Karpas-422 (cell line): ENCODE results near the gene ZBTB48. TPM values are rescaled to one million over a fixed set of nuclear protein-coding genes. Genes with fewer than 3 reads are reported as not detected.

Experiments
- DNase-seq: peaks from one replicate; pipeline ENCODE4 v3.0.0-alpha.2; 2015
- H2AFZ ChIP-seq: fragments of 200-600 bp; sonication (generic); 2 replicates; pipeline ENCODE4 v1.6.1; 2014; ENCODE audit warnings: antibody characterized with exemption, low read length, mixed read lengths
- H3K27ac ChIP-seq: fragments of 200-600 bp; sonication (generic); 2 replicates; pipeline ENCODE4 v1.5.1; 2014; ENCODE audit warnings: mild to moderate bottlenecking, low read length, moderate library complexity
- H3K27me3 ChIP-seq: fragments of 200-600 bp; sonication (generic); 2 replicates; pipeline ENCODE4 v1.6.1; 2014; ENCODE audit warnings: low read length, mixed read lengths
- H3K36me3 ChIP-seq: fragments of 200-600 bp; sonication (generic); 2 replicates; pipeline ENCODE4 v1.6.1; 2014; ENCODE audit warnings: low read length, mixed read lengths; ENCODE audit not compliant: insufficient read depth
- H3K4me1 ChIP-seq: fragments of 200-600 bp; sonication (generic); 2 replicates; pipeline ENCODE4 v1.6.1; 2014; ENCODE audit warnings: mild to moderate bottlenecking, low read length, mixed read lengths
- H3K4me2 ChIP-seq: fragments of 200-600 bp; sonication (generic); 2 replicates; pipeline ENCODE4 v1.6.1; 2014; ENCODE audit warnings: low read length, low read depth, mild to moderate bottlenecking; ENCODE audit not compliant: poor library complexity, severe bottlenecking
- H3K4me3 ChIP-seq: fragments of 200-600 bp; sonication (generic); 2 replicates; pipeline ENCODE4 v1.5.1; 2014; ENCODE audit warnings: mild to moderate bottlenecking, antibody characterized with exemption, low read length, mixed read lengths
- H3K79me2 ChIP-seq: fragments of 200-600 bp; sonication (generic); 2 replicates; pipeline ENCODE4 v1.6.1; 2014; ENCODE audit warnings: mild to moderate bottlenecking, low read length, mixed read lengths
- H3K9ac ChIP-seq: fragments of 200-600 bp; sonication (generic); 2 replicates; pipeline ENCODE4 v1.6.0; 2014; ENCODE audit warnings: low read length
- H3K9me2 ChIP-seq: fragments of 200-600 bp; sonication (generic), shearing (Covaris generic); replicated peaks from 2 replicates; pipeline ENCODE4 v1.6.0; 2014; ENCODE audit warnings: mild to moderate bottlenecking, low read length, moderate library complexity; ENCODE audit not compliant: insufficient read depth
- H3K9me3 ChIP-seq: fragments of 300-700, 200-600 bp; sonication (generic); 2 replicates; pipeline ENCODE4 v1.6.1; 2014; ENCODE audit warnings: low read length, mixed read lengths
- H4K20me1 ChIP-seq: fragments of 200-600 bp; sonication (generic); 2 replicates; pipeline ENCODE4 v1.6.1; 2014; ENCODE audit warnings: mild to moderate bottlenecking, antibody characterized with exemption, low read length, low read depth; ENCODE audit not compliant: insufficient read depth
- total RNA-seq: library from RNA; depleted of rRNA; stranded (reverse); fragments of >200 nt; shearing (Covaris generic); gene quantifications from 2 replicates; pipeline ENCODE4 v1.2.3, GENCODE V29; 2014; ENCODE audit warnings: low replicate concordance; rRNA removed

The ZBTB48 gene
- 36.3 and 69.0 TPM in 2 replicates for total RNA-seq

GRCh38 chr1:6579374-6580118, at the start of gene ZBTB48:
TSS of gene ZBTB48 (plus strand) at chr1:6579994. CDS start at chr1:6580610, 616 bp downstream.
- no peaks in the 10 kb centered on the region for H3K27me3 ChIP-seq
- peaks cover 9% of the 10 kb centered on the region for H4K20me1 ChIP-seq
- peak; percentile 99 for DNase-seq
- peaks cover 29% of the 10 kb centered on the region for H3K4me1 ChIP-seq
- H3K36me3 ChIP-seq = no peaks in the 10 kb centered on the region
- H3K4me2 ChIP-seq = peak within 1 kb of the TSS; percentile 84
- H2AFZ ChIP-seq = peak within 1 kb of the TSS; percentile 92
- H3K27ac ChIP-seq = peak within 1 kb of the TSS; percentile 49; the same call in 1 of the 2 replicates
- H3K9ac ChIP-seq = peak within 1 kb of the TSS; percentile 84
- no peaks in the 10 kb centered on the region for H3K9me3 ChIP-seq
- peak within 1 kb of the TSS; percentile 88 for H3K4me3 ChIP-seq
- H3K9me2 ChIP-seq = no peaks in the 10 kb centered on the region
- peaks cover 32% of the 10 kb centered on the region for H3K79me2 ChIP-seq

GRCh38 chr1:6530504-6531160, 49.2 kb upstream of the ZBTB48 start:
- Histone ChIP-seq H3K9me3 (no peaks in the 10 kb centered on the region), H3K9ac (no peak overlapping the region), H3K27ac (no peak overlapping the region), H3K4me2 (no peak overlapping the region), H4K20me1 (no peaks in the 10 kb centered on the region), H2AFZ (no peak overlapping the region), H3K4me1 (no peaks in the 10 kb centered on the region), H3K79me2 (no peaks in the 10 kb centered on the region), H3K27me3 (no peaks in the 10 kb centered on the region), H3K9me2 (no peaks in the 10 kb centered on the region), H3K4me3 (no peak overlapping the region), H3K36me3 (peaks cover 50% of the 10 kb centered on the region)
- DNase-seq = no peak

GRCh38 chr1:6531996-6532395, 47.8 kb upstream of the ZBTB48 start:
- no peaks in the 10 kb centered on the region for H3K9me3 ChIP-seq
- H3K27me3 ChIP-seq = no peaks in the 10 kb centered on the region
- H3K4me1 ChIP-seq = no peaks in the 10 kb centered on the region
- H3K9me2 ChIP-seq = no peaks in the 10 kb centered on the region
- peaks cover 42% of the 10 kb centered on the region for H3K36me3 ChIP-seq
- H4K20me1 ChIP-seq = peaks cover 2% of the 10 kb centered on the region; the same call in 1 of the 2 replicates
- no peak overlapping the region for H3K4me3 ChIP-seq
- no peak overlapping the region for H3K4me2 ChIP-seq
- no peak overlapping the region for H3K9ac ChIP-seq
- no peak overlapping the region for H3K27ac ChIP-seq
- H2AFZ ChIP-seq = no peak overlapping the region
- no peak for DNase-seq
- H3K79me2 ChIP-seq = peaks cover 2% of the 10 kb centered on the region

- Histone ChIP-seq H3K27me3 (no peaks in the 10 kb centered on the region), H3K4me2 (no peak overlapping the region), H3K4me3 (no peak overlapping the region), H3K27ac (no peak overlapping the region), H4K20me1 (peaks cover 8% of the 10 kb centered on the region; the same call in 1 of the 2 replicates), H2AFZ (no peak overlapping the region), H3K9me2 (no peaks in the 10 kb centered on the region), H3K9me3 (no peaks in the 10 kb centered on the region), H3K9ac (no peak overlapping the region), H3K79me2 (peaks cover 8% of the 10 kb centered on the region), H3K4me1 (no peaks in the 10 kb centered on the region), H3K36me3 (peaks cover 40% of the 10 kb centered on the region)
- DNase-seq = no peak
Observed at GRCh38 chr1:6534248-6534822, 45.5 kb upstream of the ZBTB48 start.

- Histone ChIP-seq H3K27ac (no peak overlapping the region), H3K9me2 (no peaks in the 10 kb centered on the region), H2AFZ (no peak overlapping the region), H4K20me1 (peaks cover 8% of the 10 kb centered on the region; the same call in 1 of the 2 replicates), H3K79me2 (peaks cover 8% of the 10 kb centered on the region), H3K4me2 (no peak overlapping the region), H3K4me1 (no peaks in the 10 kb centered on the region), H3K9ac (no peak overlapping the region), H3K36me3 (peaks cover 40% of the 10 kb centered on the region), H3K4me3 (no peak overlapping the region), H3K9me3 (no peaks in the 10 kb centered on the region), H3K27me3 (no peaks in the 10 kb centered on the region)
- no peak for DNase-seq
Observed at GRCh38 chr1:6535214-6535613, 44.6 kb upstream of the ZBTB48 start.

GRCh38 chr1:6536291-6536690, 43.5 kb upstream of the ZBTB48 start:
- Histone ChIP-seq H3K9me2 (no peaks in the 10 kb centered on the region), H3K4me1 (no peaks in the 10 kb centered on the region), H3K4me3 (no peak overlapping the region), H3K27me3 (no peaks in the 10 kb centered on the region), H3K27ac (no peak overlapping the region), H3K9ac (no peak overlapping the region), H3K36me3 (peaks cover 32% of the 10 kb centered on the region), H3K79me2 (peaks cover 8% of the 10 kb centered on the region), H4K20me1 (peaks cover 8% of the 10 kb centered on the region; the same call in 1 of the 2 replicates), H3K9me3 (no peaks in the 10 kb centered on the region), H3K4me2 (no peak overlapping the region), H2AFZ (no peak overlapping the region)
- DNase-seq = peak; percentile 30

GRCh38 chr1:6538956-6539355, 40.8 kb upstream of the ZBTB48 start:
- no peak overlapping the region for H3K4me3 ChIP-seq
- DNase-seq = no peak
- no peaks in the 10 kb centered on the region for H3K4me1 ChIP-seq
- no peak overlapping the region for H2AFZ ChIP-seq
- peaks cover 16% of the 10 kb centered on the region; the same call in 1 of the 2 replicates for H3K36me3 ChIP-seq
- H3K79me2 ChIP-seq = peaks cover 13% of the 10 kb centered on the region
- H3K27ac ChIP-seq = no peak overlapping the region
- no peaks in the 10 kb centered on the region for H3K9me3 ChIP-seq
- no peak overlapping the region for H3K4me2 ChIP-seq
- H3K9ac ChIP-seq = no peak overlapping the region
- no peaks in the 10 kb centered on the region for H3K27me3 ChIP-seq
- no peaks in the 10 kb centered on the region for H3K9me2 ChIP-seq
- H4K20me1 ChIP-seq = peaks cover 8% of the 10 kb centered on the region; the same call in 1 of the 2 replicates

GRCh38 chr1:6544831-6545230, 35.0 kb upstream of the ZBTB48 start:
- H2AFZ ChIP-seq = no peak overlapping the region
- H3K9ac ChIP-seq = no peak overlapping the region
- H3K9me3 ChIP-seq = no peaks in the 10 kb centered on the region
- no peaks in the 10 kb centered on the region for H3K27me3 ChIP-seq
- H3K4me1 ChIP-seq = no peaks in the 10 kb centered on the region
- no peaks in the 10 kb centered on the region for H4K20me1 ChIP-seq
- H3K4me3 ChIP-seq = no peak overlapping the region
- H3K27ac ChIP-seq = no peak overlapping the region
- H3K9me2 ChIP-seq = no peaks in the 10 kb centered on the region
- DNase-seq = no peak
- peaks cover 28% of the 10 kb centered on the region for H3K36me3 ChIP-seq
- peaks cover 8% of the 10 kb centered on the region; the same call in 1 of the 2 replicates for H3K79me2 ChIP-seq
- no peak overlapping the region for H3K4me2 ChIP-seq
